Measurements from ENCODE around the gene TMEM205. TPM values are rescaled to one million over a fixed set of nuclear protein-coding genes. Genes with fewer than 3 reads are reported as not detected.
"Not testable (repeated sequence)": the region's sequence is repeated elsewhere in the genome, so short reads cannot be mapped to it uniquely, and the experiment has no call there.

The TMEM205 gene
- total RNA-seq, 4 donors from 2014 or later: 77.6 to 212 (median 168) TPM

GRCh38 chr19:11359421-11359820, 13.4 kb upstream of the TMEM205 start:
- H3K4me3 ChIP-seq: no peak overlapping the region
- H3K27me3 ChIP-seq: no peaks in the 10 kb centered on the region
- H3K27ac ChIP-seq: no peak overlapping the region
- H3K9me3 ChIP-seq: no peaks in the 10 kb centered on the region
- no peak for DNase-seq
- H3K4me1 ChIP-seq: peaks cover 0 to 15% (median 3%) of the 10 kb centered on the region in 4 donors
- no peaks in the 10 kb centered on the region for H3K36me3 ChIP-seq
- TF ChIP-seq POLR2A (IDR thresholded peaks at IDR 0.05): no peak
- TF ChIP-seq, protein P1, sequence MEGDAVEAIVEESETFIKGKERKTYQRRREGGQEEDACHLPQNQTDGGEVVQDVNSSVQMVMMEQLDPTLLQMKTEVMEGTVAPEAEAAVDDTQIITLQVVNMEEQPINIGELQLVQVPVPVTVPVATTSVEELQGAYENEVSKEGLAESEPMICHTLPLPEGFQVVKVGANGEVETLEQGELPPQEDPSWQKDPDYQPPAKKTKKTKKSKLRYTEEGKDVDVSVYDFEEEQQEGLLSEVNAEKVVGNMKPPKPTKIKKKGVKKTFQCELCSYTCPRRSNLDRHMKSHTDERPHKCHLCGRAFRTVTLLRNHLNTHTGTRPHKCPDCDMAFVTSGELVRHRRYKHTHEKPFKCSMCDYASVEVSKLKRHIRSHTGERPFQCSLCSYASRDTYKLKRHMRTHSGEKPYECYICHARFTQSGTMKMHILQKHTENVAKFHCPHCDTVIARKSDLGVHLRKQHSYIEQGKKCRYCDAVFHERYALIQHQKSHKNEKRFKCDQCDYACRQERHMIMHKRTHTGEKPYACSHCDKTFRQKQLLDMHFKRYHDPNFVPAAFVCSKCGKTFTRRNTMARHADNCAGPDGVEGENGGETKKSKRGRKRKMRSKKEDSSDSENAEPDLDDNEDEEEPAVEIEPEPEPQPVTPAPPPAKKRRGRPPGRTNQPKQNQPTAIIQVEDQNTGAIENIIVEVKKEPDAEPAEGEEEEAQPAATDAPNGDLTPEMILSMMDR (IDR thresholded peaks at IDR 0.05): no peak

DNA sequence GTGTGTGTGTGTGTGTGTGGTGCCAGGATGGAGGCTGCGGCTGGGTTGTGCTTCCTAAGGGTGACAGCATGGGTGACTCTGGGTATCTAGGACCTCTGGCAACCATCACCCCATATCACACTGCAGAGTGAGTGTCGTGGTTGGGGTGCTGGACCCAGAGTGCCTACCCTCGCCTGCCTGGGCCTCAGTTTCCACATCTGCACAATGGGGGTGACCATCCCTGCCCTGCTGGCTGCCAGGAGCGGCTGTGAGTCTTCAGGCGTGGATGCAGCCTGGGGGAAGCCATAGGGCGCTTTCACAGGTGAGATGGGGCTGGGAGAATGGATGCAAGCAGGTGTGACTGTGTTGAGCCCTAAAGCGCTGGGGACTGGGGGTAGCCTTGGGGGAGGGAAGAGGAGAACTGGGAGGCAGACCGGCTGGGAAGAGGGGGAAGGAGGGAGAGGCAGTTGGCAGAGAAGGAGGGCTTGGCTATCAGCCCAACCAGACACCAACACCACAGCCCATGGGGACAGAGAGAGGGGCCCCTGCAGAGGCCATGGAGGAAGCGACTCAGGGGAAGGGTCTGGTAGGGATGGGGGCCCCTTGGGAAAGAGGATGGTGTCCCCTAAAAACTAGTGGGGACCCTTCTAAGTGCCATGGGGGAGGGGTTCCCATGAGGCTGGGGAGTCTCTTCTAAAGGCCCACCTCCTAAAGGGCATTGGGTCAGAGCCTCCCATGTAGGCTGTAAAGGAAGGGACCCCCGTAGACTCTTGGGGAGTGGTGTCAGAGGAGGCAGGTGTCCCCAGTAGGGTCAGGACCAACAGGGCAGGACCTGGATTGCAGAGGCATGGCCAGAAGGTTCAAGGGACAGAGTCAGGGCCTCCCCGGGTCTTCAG, 10.8 kb upstream of the TMEM205 start:
- H3K36me3 ChIP-seq: no peaks in the 10 kb centered on the region
- H3K27me3 ChIP-seq: no peaks in the 10 kb centered on the region
- no peak overlapping the region for H3K27ac ChIP-seq
- no peak for TF ChIP-seq POLR2A (IDR thresholded peaks at IDR 0.05)
- TF ChIP-seq, protein P1 (IDR thresholded peaks at IDR 0.05): no peak
- no peak overlapping the region for H3K4me3 ChIP-seq
- no peaks in the 10 kb centered on the region for H3K9me3 ChIP-seq
- peaks cover 0 to 14% (median 3%) of the 10 kb centered on the region in 4 donors for H3K4me1 ChIP-seq
- no peak for DNase-seq

GRCh38 chr19:11356074-11356397, 10.0 kb upstream of the TMEM205 start:
- Histone ChIP-seq H3K4me3 (peak overlapping the region; percentile 38 to 54 (median 52)), H3K27ac (no peak overlapping the region), H3K4me1 (peaks cover 0 to 10% (median 3%) of the 10 kb centered on the region in 4 donors), H3K36me3 (no peaks in the 10 kb centered on the region), H3K27me3 (no peaks in the 10 kb centered on the region), H3K9me3 (no peaks in the 10 kb centered on the region)
- TF ChIP-seq POLR2A (IDR thresholded peaks at IDR 0.05): no peak
- DNase-seq: no peak

- TF ChIP-seq, protein P1 (IDR thresholded peaks at IDR 0.05): no peak
- TF ChIP-seq POLR2A (IDR thresholded peaks at IDR 0.05): peak in 1 of 2 donors; percentile 21
- Histone ChIP-seq H3K36me3 (no peaks in the 10 kb centered on the region), H3K27me3 (no peaks in the 10 kb centered on the region), H3K27ac (peak within 1 kb of the TSS in 3 of 4 donors; percentile 5 to 50 (median 46)), H3K4me1 (peaks cover 0 to 10% (median 3%) of the 10 kb centered on the region in 4 donors), H3K9me3 (no peaks in the 10 kb centered on the region), H3K4me3 (peak within 1 kb of the TSS; percentile 38 to 54 (median 52))
- DNase-seq: peak; percentile 81 to 94 (median 89)
Measured at GRCh38 chr19:11355160-11356073, 9.3 kb upstream of the TMEM205 start, which contains the start of gene PLPPR2. Gene PLPPR2 (plus strand): TSS chr19:11355432. CDS start chr19:11357674, 2,242 bp downstream.

DNA sequence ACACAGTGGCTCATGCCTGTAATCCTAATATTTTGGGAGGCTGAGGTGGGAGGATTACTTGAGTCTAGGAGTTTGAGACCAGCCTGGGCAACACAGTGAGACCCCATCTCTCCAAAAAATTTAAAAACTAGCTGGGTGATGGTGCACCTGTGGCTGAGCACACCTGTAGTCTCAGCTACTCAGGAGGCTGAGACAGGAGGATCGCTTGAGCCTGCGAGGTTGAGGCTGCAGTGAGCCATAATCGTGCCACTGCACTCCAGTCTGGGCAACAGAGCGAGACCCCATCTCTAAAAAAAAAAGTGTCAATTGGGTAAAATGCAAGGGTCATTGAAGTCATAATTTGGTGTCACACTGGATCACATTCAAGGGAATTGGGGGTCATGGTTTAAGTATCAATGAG, 8.0 kb upstream of the TMEM205 start:
- not testable (repeated sequence) for H3K9me3 ChIP-seq, H3K4me3 ChIP-seq, H3K36me3 ChIP-seq, DNase-seq, H3K27ac ChIP-seq, H3K27me3 ChIP-seq
- H3K4me1 ChIP-seq: peaks cover 0 to 10% (median 3%) of the 10 kb centered on the region in 4 donors

GRCh38 chr19:11349171-11349570, 3.1 kb upstream of the TMEM205 start:
- Histone ChIP-seq H3K27me3 (no peaks in the 10 kb centered on the region), H3K4me3 (no peak overlapping the region), H3K9me3 (no peaks in the 10 kb centered on the region), H3K4me1 (peaks cover 4 to 20% (median 10%) of the 10 kb centered on the region in 4 donors), H3K27ac (no peak overlapping the region), H3K36me3 (no peaks in the 10 kb centered on the region)
- no peak for DNase-seq
- TF ChIP-seq, protein P1 (IDR thresholded peaks at IDR 0.05): no peak
- TF ChIP-seq POLR2A (IDR thresholded peaks at IDR 0.05): no peak
